Esophagus muscularis mucosa (tissue), 4 donors: ENCODE results near the gene IDH3A. TPM values are rescaled to one million over a fixed set of nuclear protein-coding genes. Genes with fewer than 3 reads are reported as not detected.

Source experiments
- total RNA-seq, 4 donors: library from RNA; depleted of rRNA; stranded (reverse); fragments of >200 nt; gene quantifications; one replicate each; pipeline versions ENCODE4 v1.1.0 to v1.2.1, GENCODE V29; 2016

IDH3A gene
- total RNA-seq, 4 donors from 2014 or later, result 59.4 to 122 (median 78.1) TPM

Other genes with a start within 250 kb of the IDH3A start
- gene TBC1D2B, start 71.7 kb upstream of the IDH3A start, total RNA-seq, result 10 to 100 TPM; 31.3 to 58.8 (median 32.7) TPM
- not detected for gene SH2D7, start 56.8 kb upstream of the IDH3A start, total RNA-seq
- 10 to 100 TPM; 11.4 to 18.3 (median 15.9) TPM for gene CIB2, start 17.9 kb upstream of the IDH3A start, total RNA-seq
- gene ACSBG1, start 85.2 kb downstream of the IDH3A start, total RNA-seq, result 1 to 10 TPM in 3 of 4 donors, under 1 TPM in 1; 0.33 to 2.5 (median 1.8) TPM
- 10 to 100 TPM; 11.8 to 23.5 (median 15.8) TPM for gene DNAJA4, start 115.2 kb downstream of the IDH3A start, total RNA-seq
- gene SKIC8, start 150.2 kb downstream of the IDH3A start, total RNA-seq, result 10 to 100 TPM; 34.7 to 52.7 (median 42.7) TPM
- gene CRABP1, start 191.0 kb downstream of the IDH3A start, total RNA-seq, result not detected